ENCODE measurements around the gene RAP1A. TPM values are rescaled to one million over a fixed set of nuclear protein-coding genes. Genes with fewer than 3 reads are reported as not detected.

Gene RAP1A
- polyA plus RNA-seq, 1 experiment = 20.5 TPM

DNA sequence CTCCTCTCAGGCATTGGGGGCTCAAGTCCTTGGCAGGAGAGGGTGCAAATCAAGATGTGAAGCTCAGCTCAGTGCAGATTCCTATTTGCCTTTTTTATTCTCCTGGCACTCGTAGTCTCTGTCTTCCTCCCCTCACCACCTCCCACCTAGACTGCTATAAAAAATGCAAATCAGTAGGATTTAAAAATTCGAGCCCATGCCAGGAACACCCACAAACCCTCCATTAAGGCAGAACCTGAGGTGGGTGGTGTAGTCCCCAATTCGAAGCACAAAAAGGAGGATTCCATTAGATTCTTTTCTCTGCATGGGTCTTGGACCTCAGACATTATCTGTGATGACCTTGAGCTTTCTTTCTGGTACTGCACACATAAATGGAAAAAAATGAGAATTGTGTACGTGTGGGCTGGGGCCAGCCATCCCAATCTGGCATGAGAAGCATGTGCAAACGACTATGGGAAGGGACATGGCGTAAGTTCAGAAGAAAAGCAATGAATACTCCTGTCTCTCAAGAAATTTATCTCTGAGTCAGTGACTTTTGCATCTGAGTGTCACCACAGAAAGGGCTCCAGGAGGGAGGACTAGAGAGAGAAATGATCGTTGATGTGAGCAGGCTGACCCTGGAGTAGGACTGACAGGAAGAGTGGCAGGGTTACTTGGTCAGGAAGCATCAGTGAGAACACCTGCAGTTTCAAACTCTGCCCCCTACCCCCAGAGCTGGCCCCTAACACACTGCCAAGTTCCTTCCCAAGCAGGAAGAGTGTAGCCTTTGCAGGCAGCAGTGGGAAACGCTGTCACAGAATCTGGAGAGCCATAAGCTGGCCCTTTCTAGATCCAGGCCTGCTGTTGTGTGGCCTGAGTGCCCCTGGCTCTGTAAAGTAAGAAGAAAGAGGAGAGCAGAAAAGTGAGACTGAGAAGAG, 117.9 kb downstream of the RAP1A start:
- no peaks in the 10 kb centered on the region for H3K27me3 ChIP-seq (ENCODE audit: control insufficient read depth, insufficient read depth, low read length)
- POLR2A ChIA-PET = no interaction called here
- CTCF ChIA-PET = interaction anchor here (0.5 to 3.0 kb wide), 8 partner anchors 8 to 29 kb away, joined by 3 to 12 read pairs (median 3); no protein-coding TSS in a partner anchor
- H3K4me3 ChIP-seq (ENCODE audit: low read depth, low read length) = peak overlapping the region; percentile 62; the same call in 1 of the 2 replicates
- TF ChIP-seq, protein P1, sequence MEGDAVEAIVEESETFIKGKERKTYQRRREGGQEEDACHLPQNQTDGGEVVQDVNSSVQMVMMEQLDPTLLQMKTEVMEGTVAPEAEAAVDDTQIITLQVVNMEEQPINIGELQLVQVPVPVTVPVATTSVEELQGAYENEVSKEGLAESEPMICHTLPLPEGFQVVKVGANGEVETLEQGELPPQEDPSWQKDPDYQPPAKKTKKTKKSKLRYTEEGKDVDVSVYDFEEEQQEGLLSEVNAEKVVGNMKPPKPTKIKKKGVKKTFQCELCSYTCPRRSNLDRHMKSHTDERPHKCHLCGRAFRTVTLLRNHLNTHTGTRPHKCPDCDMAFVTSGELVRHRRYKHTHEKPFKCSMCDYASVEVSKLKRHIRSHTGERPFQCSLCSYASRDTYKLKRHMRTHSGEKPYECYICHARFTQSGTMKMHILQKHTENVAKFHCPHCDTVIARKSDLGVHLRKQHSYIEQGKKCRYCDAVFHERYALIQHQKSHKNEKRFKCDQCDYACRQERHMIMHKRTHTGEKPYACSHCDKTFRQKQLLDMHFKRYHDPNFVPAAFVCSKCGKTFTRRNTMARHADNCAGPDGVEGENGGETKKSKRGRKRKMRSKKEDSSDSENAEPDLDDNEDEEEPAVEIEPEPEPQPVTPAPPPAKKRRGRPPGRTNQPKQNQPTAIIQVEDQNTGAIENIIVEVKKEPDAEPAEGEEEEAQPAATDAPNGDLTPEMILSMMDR (IDR thresholded peaks at IDR 0.05; ENCODE audit: insufficient read depth, low read depth, low read length) = no peak
- H3K36me3 ChIP-seq (ENCODE audit: control insufficient read depth, insufficient read depth, low read length) = no peaks in the 10 kb centered on the region
- no peak for DNase-seq (ENCODE audit: low read depth)

GRCh38 chr1:111738133-111738435, 118.5 kb downstream of the RAP1A start:
- DNase-seq (ENCODE audit: low read depth) = no peak
- H3K4me3 ChIP-seq (ENCODE audit: low read depth, low read length) = peak overlapping the region; percentile 62
- ChIA-PET POLR2A (no interaction called here), CTCF (interaction anchor here (0.7 to 4.0 kb wide), 5 partner anchors 8 to 230 kb away, joined by 3 to 14 read pairs (median 3); no protein-coding TSS in a partner anchor)
- TF ChIP-seq, protein P1 (IDR thresholded peaks at IDR 0.05; ENCODE audit: insufficient read depth, low read depth, low read length) = no peak
- no peaks in the 10 kb centered on the region for H3K27me3 ChIP-seq (ENCODE audit: control insufficient read depth, insufficient read depth, low read length)
- H3K36me3 ChIP-seq (ENCODE audit: control insufficient read depth, insufficient read depth, low read length) = no peaks in the 10 kb centered on the region

GRCh38 chr1:111738436-111739193, 119.0 kb downstream of the RAP1A start:
- no peak for DNase-seq (ENCODE audit: low read depth)
- no peaks in the 10 kb centered on the region for H3K36me3 ChIP-seq (ENCODE audit: control insufficient read depth, insufficient read depth, low read length)
- ChIA-PET POLR2A (interaction anchor here (0.7 to 1.2 kb wide), 2 partner anchors 51 to 231 kb away, joined by 5 to 6 read pairs; no protein-coding TSS in a partner anchor), CTCF (interaction anchor here (0.7 to 4.0 kb wide), 9 partner anchors 8 to 231 kb away, joined by 3 to 14 read pairs (median 4); no protein-coding TSS in a partner anchor)
- peak overlapping the region; percentile 62 for H3K4me3 ChIP-seq (ENCODE audit: low read depth, low read length)
- H3K27me3 ChIP-seq (ENCODE audit: control insufficient read depth, insufficient read depth, low read length) = no peaks in the 10 kb centered on the region
- TF ChIP-seq, protein P1 (IDR thresholded peaks at IDR 0.05; ENCODE audit: insufficient read depth, low read depth, low read length) = no peak

DNA sequence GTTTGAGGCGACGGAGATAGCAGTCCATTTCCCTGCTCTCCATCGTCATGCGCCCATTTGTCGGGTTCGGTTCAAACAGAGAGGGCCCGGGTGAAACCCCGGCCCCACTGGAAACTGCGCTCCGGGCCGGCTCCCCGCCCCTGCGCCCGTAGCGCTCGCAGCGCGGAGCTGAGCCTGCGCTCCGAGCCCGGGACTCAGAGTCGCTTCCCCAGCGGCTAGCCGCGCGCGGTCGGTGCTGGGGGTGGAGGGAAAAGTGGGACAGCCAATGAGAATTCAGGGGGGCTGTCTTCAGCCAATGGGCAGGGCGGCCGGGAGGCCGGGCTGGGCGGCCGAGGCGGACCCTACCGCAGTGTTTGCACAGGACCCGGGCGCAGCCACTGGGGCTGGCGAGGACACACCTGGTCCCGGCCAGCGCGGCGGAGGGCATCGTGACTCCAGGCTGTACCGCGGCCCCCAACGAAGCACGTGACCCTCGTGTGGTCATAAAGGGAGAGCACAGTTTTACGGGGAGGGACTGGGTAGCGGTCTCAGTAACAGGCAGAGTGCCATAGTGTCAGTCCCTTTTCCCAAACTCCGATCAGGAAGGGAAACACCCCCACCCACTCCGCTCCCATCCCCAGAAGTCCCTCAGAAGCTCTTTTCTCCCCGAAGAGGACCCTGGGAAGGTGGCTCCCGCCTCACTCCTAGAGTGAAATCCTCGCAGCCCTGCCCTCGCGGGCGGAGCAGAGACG, 119.8 kb downstream of the RAP1A start, which contains the start of gene INKA2:
INKA2 (minus strand) TSS at position 202 of the 731 bp plus-strand sequence; CDS start at position 49, 153 bp downstream.
- TF ChIP-seq, protein P1 (IDR thresholded peaks at IDR 0.05; ENCODE audit: insufficient read depth, low read depth, low read length) = no peak
- no peak for DNase-seq (ENCODE audit: low read depth)
- Histone ChIP-seq H3K36me3 (ENCODE audit: control insufficient read depth, insufficient read depth, low read length) (no peaks in the 10 kb centered on the region), H3K27me3 (ENCODE audit: control insufficient read depth, insufficient read depth, low read length) (no peaks in the 10 kb centered on the region), H3K4me3 (ENCODE audit: low read depth, low read length) (peak within 1 kb of the TSS; percentile 62)
- ChIA-PET CTCF (interaction anchor here (0.6 to 4.0 kb wide), 7 partner anchors 8 to 231 kb away, joined by 3 to 14 read pairs (median 4); no protein-coding TSS in a partner anchor), POLR2A (interaction anchor here (0.7 to 1.2 kb wide), 2 partner anchors 50 to 232 kb away, joined by 5 to 6 read pairs; no protein-coding TSS in a partner anchor)

All from BJ (cell line).